Activated T-cell treated with anti-CD3 and anti-CD28 coated beads for 24 hours (primary cell): Measurements from ENCODE around the gene SELENOF.
"Not testable (repeated sequence)": the region's sequence is repeated elsewhere in the genome, so short reads cannot be mapped to it uniquely, and the experiment has no call there.

ENCODE experiments used
- DNase-seq: peaks from one replicate; pipeline ENCODE4 v3.0.0-alpha.2; 2020; ENCODE audit warnings: low read depth

The SELENOF gene

GRCh38 chr1:86856196-86856595 is 57.7 kb downstream of the SELENOF start:
- DNase-seq: no peak

- no peak for DNase-seq
Measured at GRCh38 chr1:86854352-86854751, 59.6 kb downstream of the SELENOF start.

GRCh38 chr1:86852782-86853408 is 61.0 kb downstream of the SELENOF start:
- no peak for DNase-seq

- DNase-seq: no peak
Measured at GRCh38 chr1:86852289-86852688, 61.6 kb downstream of the SELENOF start.

- no peak for DNase-seq
Measured at GRCh38 chr1:86849756-86850155, 64.2 kb downstream of the SELENOF start.

GRCh38 chr1:86848654-86849053 is 65.3 kb downstream of the SELENOF start:
- no peak for DNase-seq

GRCh38 chr1:86846164-86846647 is 67.7 kb downstream of the SELENOF start:
- no peak for DNase-seq

GRCh38 chr1:86845514-86845913 is 68.4 kb downstream of the SELENOF start:
- DNase-seq: no peak

- DNase-seq: no peak
Measured at GRCh38 chr1:86841116-86841515, 72.8 kb downstream of the SELENOF start.

GRCh38 chr1:86833461-86834215 is 80.3 kb downstream of the SELENOF start:
- DNase-seq: peak; percentile 42

- no peak for DNase-seq
Measured at GRCh38 chr1:86832433-86832832, 81.5 kb downstream of the SELENOF start.

- no peak for DNase-seq
Measured at GRCh38 chr1:86829321-86829720, 84.6 kb downstream of the SELENOF start.

GRCh38 chr1:86828024-86828423 is 85.9 kb downstream of the SELENOF start:
- DNase-seq: no peak

- DNase-seq: no peak
Measured at GRCh38 chr1:86826856-86827255, 87.1 kb downstream of the SELENOF start.

GRCh38 chr1:86825319-86825718 is 88.6 kb downstream of the SELENOF start:
- no peak for DNase-seq

- DNase-seq: no peak
Measured at GRCh38 chr1:86823821-86824500, 90.0 kb downstream of the SELENOF start.

- DNase-seq: no peak
Measured at GRCh38 chr1:86823386-86823785, 90.5 kb downstream of the SELENOF start.

GRCh38 chr1:86822459-86822858 is 91.5 kb downstream of the SELENOF start:
- DNase-seq: no peak

- DNase-seq: no peak
Measured at GRCh38 chr1:86821956-86822355, 92.0 kb downstream of the SELENOF start.

GRCh38 chr1:86819970-86820369 is 94.0 kb downstream of the SELENOF start:
- not testable (repeated sequence) for DNase-seq

GRCh38 chr1:86817246-86817826 is 96.6 kb downstream of the SELENOF start:
- not testable (repeated sequence) for DNase-seq

- DNase-seq: not testable (repeated sequence)
Measured at GRCh38 chr1:86814118-86814517, 99.8 kb downstream of the SELENOF start.
